ENCODE results near the gene SPPL2B.

The SPPL2B gene

GRCh38 chr19:2302319-2303210, 25.9 kb upstream of the SPPL2B start:
- FAIRE-seq: no peak

- FAIRE-seq: no peak
Measured at GRCh38 chr19:2303211-2303798, 25.2 kb upstream of the SPPL2B start.

DNA sequence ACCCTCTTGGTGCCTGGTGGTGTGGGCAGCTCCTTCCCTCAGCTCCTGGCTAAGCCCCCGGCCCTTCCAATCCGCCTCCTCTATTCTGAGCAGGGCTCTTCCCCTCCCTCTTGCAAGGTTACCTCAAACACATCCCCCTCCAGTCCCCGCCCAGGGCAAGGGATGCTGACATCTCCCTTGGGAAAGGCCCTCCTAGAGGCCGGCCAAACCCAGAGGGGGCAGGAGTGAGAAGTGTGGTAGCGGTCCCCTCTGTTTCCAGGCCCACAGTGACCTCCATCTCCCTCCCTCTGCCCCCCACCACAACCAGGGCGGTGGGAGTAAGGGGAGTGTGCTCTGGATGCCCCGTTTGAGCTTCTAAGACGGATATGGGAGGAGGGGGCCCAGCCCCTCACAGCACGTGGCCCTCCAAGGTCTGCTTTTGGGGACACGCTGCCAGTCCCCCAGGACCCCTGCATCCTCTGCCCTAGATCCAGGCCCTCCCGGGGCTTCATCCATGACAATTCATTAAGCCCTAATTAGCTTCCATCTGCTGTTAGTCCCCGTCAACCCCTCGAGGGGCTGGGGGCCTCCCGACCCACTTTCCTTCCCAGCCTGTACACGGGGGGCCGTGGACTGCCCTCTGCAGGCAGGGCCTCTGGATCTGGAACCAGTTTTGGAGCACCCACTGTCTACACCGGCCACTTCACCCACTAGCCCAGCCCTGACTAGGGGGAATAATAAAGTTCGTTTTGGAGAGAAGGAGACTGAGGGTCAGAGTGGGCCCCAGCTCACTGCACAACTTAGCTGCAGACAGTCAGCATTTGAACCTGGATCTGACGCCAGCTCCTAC, 22.8 kb upstream of the SPPL2B start:
- no peak for FAIRE-seq

- no peak for FAIRE-seq
Measured at GRCh38 chr19:2306281-2306806, 22.1 kb upstream of the SPPL2B start.

DNA sequence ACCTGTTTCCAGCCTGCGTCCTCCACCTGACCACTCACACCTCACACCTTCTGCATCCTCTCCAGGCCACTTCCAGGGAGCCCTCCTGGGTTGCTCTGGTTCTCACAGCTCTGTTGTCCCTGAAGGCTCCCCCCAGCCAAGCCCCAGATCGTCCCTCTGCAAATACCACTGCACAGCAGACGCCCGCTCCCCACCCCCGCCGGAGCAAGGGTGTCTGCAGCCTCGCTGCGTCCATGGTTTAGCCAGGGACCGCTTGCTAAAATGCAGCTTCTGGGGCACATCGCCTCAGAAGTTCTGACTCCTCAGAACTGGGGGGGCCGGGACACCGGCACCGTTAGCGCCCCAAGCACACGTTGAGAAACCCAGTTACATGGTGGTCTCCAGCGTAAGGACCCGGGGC, 21.5 kb upstream of the SPPL2B start:
- no peak for FAIRE-seq

DNA sequence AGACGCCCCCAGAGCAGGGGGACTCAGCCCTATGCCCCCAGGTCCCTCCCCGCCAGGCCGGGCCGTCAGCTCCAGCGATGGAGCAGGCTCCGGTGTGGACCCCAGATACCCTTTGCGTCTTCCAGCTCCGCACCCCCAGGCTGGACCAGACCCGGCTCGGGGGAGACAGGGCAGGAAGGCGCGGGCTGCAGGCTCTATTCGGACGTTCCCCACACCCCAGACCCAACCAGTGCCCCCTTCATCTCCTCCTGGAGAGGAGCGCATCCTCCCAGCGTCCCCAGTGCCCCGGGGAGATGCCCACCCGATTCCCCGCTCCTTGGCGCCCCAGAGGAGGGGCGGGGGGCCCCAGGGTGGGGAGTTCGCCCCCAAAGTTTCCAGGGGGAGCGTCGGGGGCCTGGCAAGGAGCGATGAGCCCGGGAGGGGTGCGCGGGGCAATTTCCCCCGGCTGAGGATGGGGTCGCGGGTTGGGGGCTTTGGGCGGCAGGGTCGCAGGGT, 20.9 kb upstream of the SPPL2B start:
- FAIRE-seq: no peak

GRCh38 chr19:2308114-2308556, 20.3 kb upstream of the SPPL2B start, which contains the start of gene LINGO3:
Gene LINGO3 (minus strand): TSS chr19:2308154. CDS start chr19:2291776, 16,378 bp downstream.
- no peak for FAIRE-seq

GRCh38 chr19:2309734-2310362, 18.6 kb upstream of the SPPL2B start:
- no peak for FAIRE-seq

DNA sequence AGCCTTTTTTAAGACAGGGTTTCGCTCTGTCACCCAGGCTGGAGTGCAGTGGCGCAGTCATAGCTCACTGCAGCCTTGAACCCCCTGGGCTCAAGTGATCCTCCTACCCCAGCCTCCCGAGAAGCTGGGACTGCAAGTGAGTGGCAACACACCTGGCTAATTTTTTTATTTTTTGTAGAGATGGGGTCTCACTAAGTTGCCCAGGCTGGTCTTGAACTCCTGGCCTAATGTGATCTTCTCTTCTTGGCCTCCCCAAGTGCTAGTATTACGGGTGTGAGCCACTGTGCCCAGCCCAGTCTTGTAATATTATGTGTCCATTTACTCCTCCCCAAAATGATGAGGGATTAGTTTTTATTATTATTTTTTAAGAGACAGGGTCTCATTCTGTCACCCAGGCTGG, 17.4 kb upstream of the SPPL2B start:
- FAIRE-seq: no peak

GRCh38 chr19:2312820-2313501, 15.5 kb upstream of the SPPL2B start:
- FAIRE-seq: no peak

DNA sequence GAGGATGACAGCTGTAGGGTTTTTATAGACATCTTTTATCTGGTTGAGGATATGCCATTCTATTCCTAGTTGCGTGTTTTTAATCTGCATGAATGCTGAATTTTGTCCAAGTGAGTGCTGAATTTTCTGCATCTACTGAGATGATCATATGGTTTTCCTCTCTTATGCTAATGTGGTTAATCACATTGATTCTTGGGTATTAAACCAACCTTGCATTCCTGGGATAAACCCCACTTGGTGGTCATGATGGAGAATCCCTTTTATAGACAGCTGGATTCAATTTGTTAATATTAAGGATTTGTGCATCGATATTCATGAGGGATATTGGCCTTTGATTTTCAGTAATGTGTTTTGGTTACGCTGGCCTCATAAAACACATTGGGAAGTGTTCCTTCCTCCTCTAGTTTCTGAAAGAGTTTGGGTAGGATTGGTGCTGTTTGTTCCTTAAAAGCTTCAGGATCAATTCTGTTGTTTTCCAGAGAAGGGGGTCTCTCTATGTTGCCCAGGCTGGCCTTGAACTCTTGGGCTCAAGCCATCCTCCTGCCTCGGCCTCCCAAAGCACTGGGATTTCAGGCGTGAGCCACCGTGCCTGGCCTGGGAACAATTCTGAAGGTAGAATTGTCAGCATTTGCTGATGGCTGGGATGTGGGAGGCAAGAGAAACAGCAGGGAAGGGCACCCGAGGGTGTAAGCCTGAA, 13.2 kb upstream of the SPPL2B start:
- no peak for FAIRE-seq

- no peak for FAIRE-seq
Measured at GRCh38 chr19:2315818-2316353, 12.6 kb upstream of the SPPL2B start.

- no peak for FAIRE-seq
Measured at GRCh38 chr19:2317300-2317699, 11.2 kb upstream of the SPPL2B start.

- no peak for FAIRE-seq
Measured at GRCh38 chr19:2317756-2318155, 10.7 kb upstream of the SPPL2B start.

DNA sequence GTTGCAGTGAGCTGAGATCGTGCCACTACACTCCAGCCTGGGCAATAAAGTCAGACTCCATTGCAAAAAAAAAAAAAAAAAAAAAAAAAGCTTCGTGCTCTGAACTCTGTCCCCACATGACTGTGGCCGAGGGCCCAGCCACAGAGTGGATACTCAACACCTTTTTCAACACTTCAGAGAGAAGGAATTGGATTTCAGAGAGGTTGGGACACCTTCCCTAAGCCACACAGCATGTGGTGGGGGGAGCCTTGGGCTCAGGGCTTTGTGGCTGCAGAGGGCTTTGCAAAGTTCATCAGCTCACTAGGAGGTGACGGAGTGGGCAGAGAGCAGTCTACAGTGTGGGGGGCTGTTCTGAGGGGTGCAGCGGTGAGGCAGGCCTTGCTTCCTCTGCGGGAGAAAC, 9.6 kb upstream of the SPPL2B start:
- FAIRE-seq: no peak

DNA sequence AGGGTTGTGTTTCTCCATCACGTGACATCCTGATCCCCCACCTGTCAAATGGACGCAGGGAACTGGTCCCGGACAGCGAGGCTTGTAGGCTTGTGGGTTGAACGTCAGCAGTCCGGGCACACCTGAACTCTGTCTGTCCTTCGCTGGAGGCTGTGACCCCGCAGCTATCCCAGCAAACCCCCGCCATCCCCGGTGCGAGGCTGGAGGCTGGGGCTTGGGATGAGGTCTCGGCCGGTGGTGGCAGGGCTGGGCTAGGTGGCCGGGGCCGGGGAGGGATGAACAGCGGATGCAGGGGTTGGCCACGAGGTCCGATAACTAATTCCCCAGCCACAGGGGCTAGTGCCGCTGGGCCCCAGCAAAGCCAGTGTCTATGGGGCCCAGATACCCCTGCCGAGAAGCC, 8.9 kb upstream of the SPPL2B start:
- FAIRE-seq: no peak

DNA sequence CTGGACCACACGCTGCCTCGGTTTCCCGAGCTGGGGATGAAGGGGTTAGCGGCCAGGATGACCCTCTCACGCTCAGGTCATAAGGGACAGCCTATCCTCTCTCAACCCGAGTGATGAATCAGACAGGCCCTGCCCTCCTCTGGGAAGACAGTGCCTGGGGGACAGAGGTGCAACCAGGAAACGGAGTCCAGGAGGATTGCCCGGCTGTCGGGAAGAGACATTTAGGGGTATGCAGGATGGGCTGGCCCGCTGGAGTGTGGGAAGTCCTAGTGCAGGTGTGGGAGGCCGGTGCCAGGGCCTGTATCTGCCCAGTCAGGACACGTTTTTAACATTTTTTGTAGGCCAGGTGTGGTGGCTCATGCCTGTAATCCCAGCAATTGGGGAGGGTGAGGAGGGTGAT, 8.4 kb upstream of the SPPL2B start:
- FAIRE-seq: no peak

GRCh38 chr19:2320939-2321338, 7.5 kb upstream of the SPPL2B start:
- no peak for FAIRE-seq

GRCh38 chr19:2321565-2322283, 6.8 kb upstream of the SPPL2B start:
- FAIRE-seq: no peak

GRCh38 chr19:2323707-2324106, 4.8 kb upstream of the SPPL2B start:
- FAIRE-seq: no peak

All from A204.1 (cell line).